ENCODE measurements around the gene FMNL3.

The FMNL3 gene

GRCh38 chr12:49705479-49706134, 1.6 kb downstream of the FMNL3 start:
- peak overlapping the region; percentile 8 for H3K18ac ChIP-seq (ENCODE audit: low read length)
- H3K4ac ChIP-seq (ENCODE audit: low read depth, low read length), result no peak overlapping the region
- H3K27me3 ChIP-seq (ENCODE audit: insufficient read depth, low read length), result peaks cover 4% of the 10 kb centered on the region
- no CpG with 5 or more reads among the region's 10 CpGs for WGBS (ENCODE audit: extremely low coverage, insufficient coverage, insufficient read length)
- H3K79me1 ChIP-seq (ENCODE audit: low read length), result peaks cover 7% of the 10 kb centered on the region
- H3K4me3 ChIP-seq (ENCODE audit: low read depth, low read length), result no peak overlapping the region
- DNase-seq, result peak in 1 of 2 donors; percentile 35
- H2BK5ac ChIP-seq (ENCODE audit: low read depth, low read length, poor library complexity), result no peak overlapping the region
- H3K4me1 ChIP-seq (ENCODE audit: control insufficient read depth in 1 of 2, insufficient read depth in 2 of 2, low read length in 2 of 2), result peaks cover 4 to 11% of the 10 kb centered on the region in 2 experiments
- no peak overlapping the region for H3K27ac ChIP-seq (ENCODE audit: low read depth, low read length)
- no peak overlapping the region for H4K91ac ChIP-seq (ENCODE audit: low read depth, low read length)
- H3K4me2 ChIP-seq (ENCODE audit: low read length), result peak overlapping the region; percentile 76
- H2AK5ac ChIP-seq (ENCODE audit: low read length), result no peak overlapping the region
- H3K23ac ChIP-seq (ENCODE audit: low read length), result no peak overlapping the region
- H2BK120ac ChIP-seq (ENCODE audit: insufficient read depth, low read length, poor library complexity), result no peak overlapping the region
- H4K12ac ChIP-seq (ENCODE audit: low read depth, low read length), result no peak overlapping the region
- H4K8ac ChIP-seq (ENCODE audit: low read depth, low read length), result no peak overlapping the region
- H2AFZ ChIP-seq (ENCODE audit: insufficient read depth, low read length, poor library complexity), result peak overlapping the region; percentile 11
- H3K79me2 ChIP-seq (ENCODE audit: control insufficient read depth, insufficient read depth, low read length, poor library complexity), result peaks cover 4% of the 10 kb centered on the region
- no peak overlapping the region for H2BK12ac ChIP-seq (ENCODE audit: low read length)
- H3K9ac ChIP-seq (ENCODE audit: low read length), result no peak overlapping the region
- no peaks in the 10 kb centered on the region for H3K36me3 ChIP-seq (ENCODE audit: control insufficient read depth in 1 of 2, insufficient read depth in 2 of 2, low read length in 2 of 2)
- H3K9me3 ChIP-seq (ENCODE audit: insufficient read depth, low read depth, low read length), result no peaks in the 10 kb centered on the region
- H3K14ac ChIP-seq (ENCODE audit: low read length), result no peak overlapping the region

GRCh38 chr12:49703647-49704137, 3.5 kb downstream of the FMNL3 start:
- Histone ChIP-seq H3K79me2 (ENCODE audit: control insufficient read depth, insufficient read depth, low read length, poor library complexity) (peaks cover 4% of the 10 kb centered on the region), H3K4me3 (ENCODE audit: low read depth, low read length) (no peak overlapping the region), H3K18ac (ENCODE audit: low read length) (no peak overlapping the region), H3K23ac (ENCODE audit: low read length) (no peak overlapping the region), H3K27ac (ENCODE audit: low read depth, low read length) (no peak overlapping the region), H4K12ac (ENCODE audit: low read depth, low read length) (no peak overlapping the region), H3K14ac (ENCODE audit: low read length) (no peak overlapping the region), H3K36me3 (ENCODE audit: control insufficient read depth in 1 of 2, insufficient read depth in 2 of 2, low read length in 2 of 2) (no peaks in the 10 kb centered on the region), H3K4me1 (ENCODE audit: control insufficient read depth in 1 of 2, insufficient read depth in 2 of 2, low read length in 2 of 2) (peaks cover 10 to 15% of the 10 kb centered on the region in 2 experiments), H4K8ac (ENCODE audit: low read depth, low read length) (no peak overlapping the region), H3K4ac (ENCODE audit: low read depth, low read length) (no peak overlapping the region), H3K27me3 (ENCODE audit: insufficient read depth, low read length) (peaks cover 4% of the 10 kb centered on the region), H2AFZ (ENCODE audit: insufficient read depth, low read length, poor library complexity) (no peak overlapping the region), H3K9ac (ENCODE audit: low read length) (no peak overlapping the region), H2AK5ac (ENCODE audit: low read length) (no peak overlapping the region), H2BK120ac (ENCODE audit: insufficient read depth, low read length, poor library complexity) (no peak overlapping the region), H3K9me3 (ENCODE audit: insufficient read depth, low read depth, low read length) (no peaks in the 10 kb centered on the region), H3K79me1 (ENCODE audit: low read length) (peaks cover 7% of the 10 kb centered on the region), H4K91ac (ENCODE audit: low read depth, low read length) (no peak overlapping the region), H2BK5ac (ENCODE audit: low read depth, low read length, poor library complexity) (no peak overlapping the region), H2BK12ac (ENCODE audit: low read length) (no peak overlapping the region), H3K4me2 (ENCODE audit: low read length) (no peak overlapping the region)
- WGBS (ENCODE audit: extremely low coverage, insufficient coverage, insufficient read length), result no CpG with 5 or more reads among the region's 3 CpGs
- peak; percentile 26 to 28 for DNase-seq

GRCh38 chr12:49702676-49703215, 4.5 kb downstream of the FMNL3 start:
- H3K79me2 ChIP-seq (ENCODE audit: control insufficient read depth, insufficient read depth, low read length, poor library complexity), result peaks cover 4% of the 10 kb centered on the region
- H2BK12ac ChIP-seq (ENCODE audit: low read length), result no peak overlapping the region
- no peak overlapping the region for H2AK5ac ChIP-seq (ENCODE audit: low read length)
- no peak overlapping the region for H3K4me2 ChIP-seq (ENCODE audit: low read length)
- H2AFZ ChIP-seq (ENCODE audit: insufficient read depth, low read length, poor library complexity), result no peak overlapping the region
- no peak overlapping the region for H3K23ac ChIP-seq (ENCODE audit: low read length)
- no peak overlapping the region for H3K14ac ChIP-seq (ENCODE audit: low read length)
- H3K18ac ChIP-seq (ENCODE audit: low read length), result no peak overlapping the region
- H2BK5ac ChIP-seq (ENCODE audit: low read depth, low read length, poor library complexity), result no peak overlapping the region
- no peak overlapping the region for H4K91ac ChIP-seq (ENCODE audit: low read depth, low read length)
- DNase-seq, result no peak
- peaks cover 12 to 17% of the 10 kb centered on the region in 2 experiments for H3K4me1 ChIP-seq (ENCODE audit: control insufficient read depth in 1 of 2, insufficient read depth in 2 of 2, low read length in 2 of 2)
- no peak overlapping the region for H4K12ac ChIP-seq (ENCODE audit: low read depth, low read length)
- H3K79me1 ChIP-seq (ENCODE audit: low read length), result peaks cover 7% of the 10 kb centered on the region
- H3K4me3 ChIP-seq (ENCODE audit: low read depth, low read length), result no peak overlapping the region
- no peak overlapping the region for H3K27ac ChIP-seq (ENCODE audit: low read depth, low read length)
- H4K8ac ChIP-seq (ENCODE audit: low read depth, low read length), result no peak overlapping the region
- no peak overlapping the region for H3K9ac ChIP-seq (ENCODE audit: low read length)
- H3K36me3 ChIP-seq (ENCODE audit: control insufficient read depth in 1 of 2, insufficient read depth in 2 of 2, low read length in 2 of 2), result no peaks in the 10 kb centered on the region
- H2BK120ac ChIP-seq (ENCODE audit: insufficient read depth, low read length, poor library complexity), result no peak overlapping the region
- H3K27me3 ChIP-seq (ENCODE audit: insufficient read depth, low read length), result no peaks in the 10 kb centered on the region
- H3K4ac ChIP-seq (ENCODE audit: low read depth, low read length), result no peak overlapping the region
- no peaks in the 10 kb centered on the region for H3K9me3 ChIP-seq (ENCODE audit: insufficient read depth, low read depth, low read length)

GRCh38 chr12:49702009-49702408, 5.2 kb downstream of the FMNL3 start:
- H3K18ac ChIP-seq (ENCODE audit: low read length), result no peak overlapping the region
- H3K79me2 ChIP-seq (ENCODE audit: control insufficient read depth, insufficient read depth, low read length, poor library complexity), result peaks cover 4% of the 10 kb centered on the region
- H2BK120ac ChIP-seq (ENCODE audit: insufficient read depth, low read length, poor library complexity), result no peak overlapping the region
- no peak overlapping the region for H3K4me3 ChIP-seq (ENCODE audit: low read depth, low read length)
- H2BK5ac ChIP-seq (ENCODE audit: low read depth, low read length, poor library complexity), result no peak overlapping the region
- H2AFZ ChIP-seq (ENCODE audit: insufficient read depth, low read length, poor library complexity), result no peak overlapping the region
- no peaks in the 10 kb centered on the region for H3K9me3 ChIP-seq (ENCODE audit: insufficient read depth, low read depth, low read length)
- no peak overlapping the region for H3K4ac ChIP-seq (ENCODE audit: low read depth, low read length)
- H3K4me1 ChIP-seq (ENCODE audit: control insufficient read depth in 1 of 2, insufficient read depth in 2 of 2, low read length in 2 of 2), result peaks cover 12 to 17% of the 10 kb centered on the region in 2 experiments
- H3K27ac ChIP-seq (ENCODE audit: low read depth, low read length), result no peak overlapping the region
- H4K12ac ChIP-seq (ENCODE audit: low read depth, low read length), result no peak overlapping the region
- WGBS (ENCODE audit: extremely low coverage, insufficient coverage, insufficient read length), result no CpG with 5 or more reads among the region's 3 CpGs
- no peak overlapping the region for H4K91ac ChIP-seq (ENCODE audit: low read depth, low read length)
- no peak overlapping the region for H3K4me2 ChIP-seq (ENCODE audit: low read length)
- H3K14ac ChIP-seq (ENCODE audit: low read length), result no peak overlapping the region
- H3K36me3 ChIP-seq (ENCODE audit: control insufficient read depth in 1 of 2, insufficient read depth in 2 of 2, low read length in 2 of 2), result no peaks in the 10 kb centered on the region
- no peak for DNase-seq
- no peaks in the 10 kb centered on the region for H3K27me3 ChIP-seq (ENCODE audit: insufficient read depth, low read length)
- H3K9ac ChIP-seq (ENCODE audit: low read length), result no peak overlapping the region
- no peak overlapping the region for H2BK12ac ChIP-seq (ENCODE audit: low read length)
- no peak overlapping the region for H4K8ac ChIP-seq (ENCODE audit: low read depth, low read length)
- H2AK5ac ChIP-seq (ENCODE audit: low read length), result no peak overlapping the region
- H3K79me1 ChIP-seq (ENCODE audit: low read length), result peaks cover 5% of the 10 kb centered on the region
- H3K23ac ChIP-seq (ENCODE audit: low read length), result no peak overlapping the region
